H1 (cell line): ENCODE data around the gene PGPEP1. TPM values are rescaled to one million over a fixed set of nuclear protein-coding genes. Genes with fewer than 3 reads are reported as not detected.
A peak's percentile ranks its signal among the peaks of the same experiment; 100 is the strongest.

Source experiments
- CTCF ChIA-PET: fragments of 300-600 bp; sonication (Branson Sonifier 250); formaldehyde crosslinking; loops from one replicate; lab custom pipeline; 2021; ENCODE audit not compliant: partially characterized antibody; lab: Charles Lee
- POLR2A ChIA-PET: fragments of 300-600 bp; sonication (Branson Sonifier 250); formaldehyde crosslinking; loops from one replicate; lab custom pipeline; 2021; ENCODE audit warnings: inconsistent platforms; ENCODE audit not compliant: partially characterized antibody; lab: Charles Lee
- DNase-seq, 2 experiments: peaks; one replicate each; pipeline versions ENCODE4 v3.0.0 to v3.0.0-alpha.2; 2010 to 2022; ENCODE audit warnings: low spot score in 2 of 2, low read depth in 1 of 2, mixed read lengths in 1 of 2
- FAIRE-seq: peaks from 2 replicates; lab custom pipeline; 2011; peaks lifted over from hg19 to GRCh38; lab: Jason Lieb, UNC
- H2AFZ ChIP-seq: 2 replicates; pipeline ENCODE4 v1.8.1; 2012; ENCODE audit warnings: low read length, inconsistent platforms
- H2AK5ac ChIP-seq: 2 replicates; pipeline ENCODE4 v1.6.1; 2013; ENCODE audit warnings: low read depth, low read length
- H2BK120ac ChIP-seq: replicated peaks from 2 replicates; pipeline ENCODE3; 2013; ENCODE audit warnings: low read depth, low read length, inconsistent platforms
- H2BK12ac ChIP-seq: 2 replicates; pipeline ENCODE4 v1.6.1; 2013; ENCODE audit warnings: low read depth, low read length
- H2BK15ac ChIP-seq: 2 replicates; pipeline ENCODE4 v1.6.1; 2013; ENCODE audit warnings: low read length
- H2BK20ac ChIP-seq: 2 replicates; pipeline ENCODE4 v1.6.1; 2013; ENCODE audit warnings: low read length
- H2BK5ac ChIP-seq: 2 replicates; pipeline ENCODE4 v1.6.1; 2013; ENCODE audit warnings: low read depth, low read length
- H3K14ac ChIP-seq: 2 replicates; pipeline ENCODE4 v1.6.1; 2013; ENCODE audit warnings: inconsistent platforms; ENCODE audit not compliant: insufficient read length
- H3K18ac ChIP-seq: 2 replicates; pipeline ENCODE4 v1.6.1; 2013; ENCODE audit warnings: low read length; ENCODE audit errors: extremely low read depth
- H3K23ac ChIP-seq: 2 replicates; pipeline ENCODE4 v1.6.1; 2013; ENCODE audit warnings: inconsistent platforms; ENCODE audit not compliant: insufficient read length
- H3K23me2 ChIP-seq: 2 replicates; pipeline ENCODE4 v1.6.1; 2013; ENCODE audit warnings: low read depth, low read length
- H3K27ac ChIP-seq: 2 replicates; pipeline ENCODE4 v1.6.1; 2011; ENCODE audit warnings: low read depth, low read length, inconsistent platforms
- H3K27me3 ChIP-seq, 4 experiments: replicated peaks in 1 of 4; 1 replicate in 1 of 4; 2 replicates in 3 of 4; pipeline versions ENCODE4 v1.6.1 to v1.8.1; 2011 to 2013; ENCODE audit warnings: low read length in 3 of 4, mild to moderate bottlenecking in 3 of 4, inconsistent platforms in 2 of 4, mixed read lengths in 2 of 4, moderate library complexity in 1 of 4; ENCODE audit not compliant: control insufficient read depth in 3 of 4, insufficient read depth in 3 of 4; ENCODE audit errors: extremely low read depth in 1 of 4
- H3K36me3 ChIP-seq, 4 experiments: 2 replicates each; pipeline versions ENCODE4 v1.6.1 to v1.8.1; 2011 to 2013; ENCODE audit warnings: mild to moderate bottlenecking in 4 of 4, low read length in 3 of 4, moderate library complexity in 2 of 4, control low read depth in 1 of 4, inconsistent platforms in 1 of 4; ENCODE audit not compliant: insufficient read depth in 4 of 4, control insufficient read depth in 2 of 4
- H3K4ac ChIP-seq: replicated peaks from 2 replicates; pipeline ENCODE3; 2013; ENCODE audit warnings: low read length, low read depth, mixed read lengths, inconsistent platforms; ENCODE audit not compliant: insufficient read length
- H3K4me1 ChIP-seq, 4 experiments: replicated peaks in 1 of 4; 1 replicate in 1 of 4; 2 replicates in 3 of 4; pipeline versions ENCODE4 v1.6.1 to v1.8.1; 2011 to 2013; ENCODE audit warnings: low read length in 3 of 4, inconsistent platforms in 2 of 4, mixed read lengths in 1 of 4; ENCODE audit not compliant: insufficient read depth in 4 of 4, control insufficient read depth in 3 of 4
- H3K4me2 ChIP-seq, 2 experiments: 2 replicates each; pipeline versions ENCODE4 v1.6.1 to v1.8.1; 2011 to 2013; ENCODE audit warnings: low read depth in 2 of 2, low read length in 2 of 2, control low read depth in 1 of 2, inconsistent platforms in 1 of 2, mild to moderate bottlenecking in 1 of 2; ENCODE audit not compliant: insufficient read depth in 1 of 2
- H3K4me3 ChIP-seq, 4 experiments: fragments of 200-600, 300-600 bp in 1 of 4; sonication (generic), shearing (Covaris generic), sonication (Bioruptor Twin) in 1 of 4; 2 replicates each; pipeline versions ENCODE4 v1.5.1 to v1.8.1; 2011 to 2016; ENCODE audit warnings: low read length in 4 of 4, low read depth in 3 of 4, control low read depth in 2 of 4, inconsistent platforms in 2 of 4, mild to moderate bottlenecking in 2 of 4, mixed read lengths in 1 of 4, moderate library complexity in 1 of 4; ENCODE audit not compliant: insufficient read depth in 2 of 4; ENCODE audit errors: extremely low read depth in 1 of 4
- H3K56ac ChIP-seq: replicated peaks from 2 replicates; pipeline ENCODE3; 2013; ENCODE audit warnings: low read depth, mild to moderate bottlenecking, mixed read lengths, low read length, inconsistent platforms; ENCODE audit not compliant: insufficient read length
- H3K79me1 ChIP-seq: 2 replicates; pipeline ENCODE4 v1.6.1; 2013; ENCODE audit warnings: low read depth, low read length, control low read depth
- H3K79me2 ChIP-seq, 2 experiments: 2 replicates each; pipeline versions ENCODE4 v1.6.1 to v1.8.1; 2012 to 2013; ENCODE audit warnings: low read length in 2 of 2, mild to moderate bottlenecking in 2 of 2, inconsistent platforms in 1 of 2; ENCODE audit not compliant: insufficient read depth in 2 of 2, control insufficient read depth in 1 of 2
- H3K9ac ChIP-seq, 4 experiments: replicated peaks in 1 of 4; 1 replicate in 1 of 4; 2 replicates in 3 of 4; pipeline versions ENCODE4 v1.6.1 to v1.8.1; 2011 to 2013; ENCODE audit warnings: low read depth in 3 of 4, low read length in 3 of 4, control low read depth in 2 of 4, mild to moderate bottlenecking in 2 of 4, moderate library complexity in 2 of 4, inconsistent platforms in 1 of 4; ENCODE audit errors: extremely low read depth in 1 of 4
- H3K9me3 ChIP-seq, 2 experiments: 2 replicates each; pipeline versions ENCODE4 v1.6.1 to v1.8.1; 2012 to 2013; ENCODE audit warnings: mild to moderate bottlenecking in 2 of 2, moderate library complexity in 2 of 2, control low read depth in 1 of 2, inconsistent platforms in 1 of 2, low read depth in 1 of 2, low read length in 1 of 2, mixed read lengths in 1 of 2; ENCODE audit not compliant: insufficient read depth in 2 of 2
- H4K20me1 ChIP-seq, 2 experiments: replicated peaks in 1 of 2; 2 replicates each; pipeline versions ENCODE3 to v1.8.1; 2011 to 2013; ENCODE audit warnings: inconsistent platforms in 2 of 2, low read length in 2 of 2, mild to moderate bottlenecking in 1 of 2; ENCODE audit not compliant: insufficient read depth in 2 of 2, control insufficient read depth in 1 of 2
- H4K5ac ChIP-seq: 2 replicates; pipeline ENCODE4 v1.6.1; 2013; ENCODE audit warnings: low read length, low read depth, mixed read lengths, inconsistent platforms; ENCODE audit not compliant: insufficient read length
- H4K8ac ChIP-seq: 2 replicates; pipeline ENCODE4 v1.8.0; 2013; ENCODE audit warnings: mild to moderate bottlenecking, moderate library complexity, low read length, inconsistent platforms; ENCODE audit not compliant: insufficient read depth; ENCODE audit errors: extremely low read depth
- H4K91ac ChIP-seq: replicated peaks from 2 replicates; pipeline ENCODE3; 2013; ENCODE audit warnings: low read length, mixed read lengths, inconsistent platforms; ENCODE audit not compliant: insufficient read length
- EGR1 ChIP-seq: IDR thresholded peaks from 2 replicates; pipeline ENCODE4 v1.6.1; 2011; ENCODE audit warnings: low read depth, low read length, borderline replicate concordance
- GTF2F1 ChIP-seq: IDR thresholded peaks from 2 replicates; pipeline ENCODE4 v1.6.1; 2012; ENCODE audit warnings: low read depth, low read length, improper control_type of control experiment, borderline replicate concordance
- POLR2A ChIP-seq, 2 experiments: IDR thresholded peaks; 1 replicate in 1 of 2; 2 replicates in 1 of 2; pipeline ENCODE4 v1.6.1; 2011; ENCODE audit warnings: low read depth in 2 of 2, low read length in 2 of 2, mild to moderate bottlenecking in 2 of 2; ENCODE audit errors: control extremely low read depth in 1 of 2
- POLR2AphosphoS5 ChIP-seq: IDR thresholded peaks from 2 replicates; pipeline ENCODE4 v1.6.1; 2011; ENCODE audit warnings: low read depth, low read length
- SP1 ChIP-seq: IDR thresholded peaks from 2 replicates; pipeline ENCODE4 v1.6.1; 2011; ENCODE audit warnings: low read depth, low read length
- SP2 ChIP-seq: IDR thresholded peaks from 2 replicates; pipeline ENCODE4 v1.6.1; 2012; ENCODE audit warnings: mild to moderate bottlenecking, low read length, inconsistent platforms
- TAF7 ChIP-seq: optimal IDR thresholded peaks from 2 replicates; pipeline ENCODE3; 2011; ENCODE audit warnings: low read depth, mild to moderate bottlenecking, inconsistent platforms, low read length, moderate library complexity, borderline replicate concordance
- TEAD4 ChIP-seq: IDR thresholded peaks from 2 replicates; pipeline ENCODE4 v1.6.1; 2012; ENCODE audit warnings: low read depth, low read length, inconsistent platforms, mixed read lengths
- WGBS, 2 experiments: shearing (Covaris generic) in 1 of 2; methylation state at CpG; one replicate each; pipeline versions ENCODE4 v1.1.6 to v1.1.7; 2013 to 2015; ENCODE audit warnings: low lambda C conversion rate in 2 of 2, mixed read lengths in 2 of 2, inconsistent platforms in 1 of 2, low coverage in 1 of 2, missing lambda C conversion rate in 1 of 2; ENCODE audit not compliant: insufficient replicate concordance in 2 of 2, insufficient coverage in 1 of 2, insufficient read length in 1 of 2; ENCODE audit errors: extremely low coverage in 1 of 2, missing lambda C conversion rate in 1 of 2; 5-methylcytosine and 5-hydroxymethylcytosine counted together
- long read RNA-seq, 2 experiments: library from RNA in 1 of 2; library from capped mRNA in 1 of 2; stranded (forward); transcript quantifications; one replicate each; pipeline ENCODE4 v2.0.0, GENCODE V29; 2021; ENCODE audit warnings: inconsistent platforms in 1 of 2
- polyA minus RNA-seq, 3 experiments: library from RNA; depleted of rRNA, polyadenylated mRNA; stranded (reverse); fragments of >200 nt; gene quantifications; 1 replicate in 2 of 3; 2 replicates in 1 of 3; pipeline ENCODE4 v1.2.3, GENCODE V29; 2011
- polyA plus RNA-seq, 7 experiments: library from polyadenylated mRNA; depleted of rRNA in 3 of 7; stranded (reverse) in 5 of 7; unstranded in 2 of 7; fragments of >200 nt in 5 of 7; fragments of 200-250 nt in 2 of 7; gene quantifications; 1 replicate in 5 of 7; 2 replicates in 1 of 7; 4 replicates in 1 of 7; pipeline versions ENCODE4 v1.2.1 to v1.2.3, GENCODE V29; 2011 to 2013; ENCODE audit warnings: missing spikeins in 2 of 7, mixed read lengths in 2 of 7
- total RNA-seq: library from RNA; stranded (reverse); fragmentation: NEBNext Ultra II Directional; extraction: Animal tissue kit (Norgen Biotek cat#: 25700); gene quantifications from 2 replicates; pipeline ENCODE4 v1.2.1, GENCODE V29; 2021

Gene PGPEP1
- 33.2 and 33.4 TPM in 2 replicates for total RNA-seq
- polyA plus RNA-seq (2011; rRNA removed) = 16.6 and 17.0 TPM in 2 replicates
- 19.4 TPM for polyA plus RNA-seq (2011; cell fraction: cytosol; rRNA removed)
- polyA plus RNA-seq (2011; cell fraction: nucleus; rRNA removed) = 29.1 TPM
- 21.0 to 25.1 TPM (median 23.6 TPM) in 4 replicates for polyA plus RNA-seq (2012, experiment 1 of 2)
- polyA plus RNA-seq (2012, experiment 2 of 2) = 19.1 TPM
- polyA plus RNA-seq (2013, experiment 1 of 2) = 41.9 TPM
- polyA plus RNA-seq (2013, experiment 2 of 2) = 41.8 TPM
- polyA minus RNA-seq (2011; rRNA and poly(A)+ RNA removed) = 58.5 and 73.6 TPM in 2 replicates
- 23.0 TPM for polyA minus RNA-seq (2011; cell fraction: cytosol; rRNA and poly(A)+ RNA removed)
- polyA minus RNA-seq (2011; cell fraction: nucleus; rRNA and poly(A)+ RNA removed) = 27.0 TPM
- long read RNA-seq, experiment 1, partial matches to known transcripts = 0 of 9 reads
- long read RNA-seq, experiment 1, other reads (novel, unspliced or antisense) = 9 of 9 reads
- long read RNA-seq, experiment 2, partial matches to known transcripts = 0 of 1 reads
- long read RNA-seq, experiment 2, other reads (novel, unspliced or antisense) = 1 of 1 reads

- Histone ChIP-seq H3K79me1 (no peaks in the 10 kb centered on the region), H3K18ac (peak within 1 kb of the TSS; percentile 78), H2BK120ac (no peak within 1 kb of the TSS), H3K36me3 (no peaks in the 10 kb centered on the region), H2BK20ac (no peak within 1 kb of the TSS), H3K9me3 (no peaks in the 10 kb centered on the region), H3K14ac (no peak within 1 kb of the TSS), H3K27me3 (0 out of 7 replicates have a peak, but pooled peaks cover 0 to 2% (median 0%) of the 10 kb centered on the region in 4 experiments), H3K9ac (peak within 1 kb of the TSS in 1 of 4 experiments; percentile 6; a peak in 1 of 7 replicates), H3K27ac (no peak within 1 kb of the TSS), H2BK12ac (0 out of 2 replicates have a peak within 1 kb of the TSS, but pooled peaks have one; percentile 33), H2AFZ (no peak within 1 kb of the TSS; the same call in 1 of the 2 replicates), H4K8ac (peak within 1 kb of the TSS; percentile 74; the same call in 1 of the 2 replicates), H2BK15ac (no peak within 1 kb of the TSS), H3K4me1 (peaks cover 0 to 11% (median 7%) of the 10 kb centered on the region in 4 experiments; a peak in 6 of 7 replicates), H3K23me2 (peaks cover 11% of the 10 kb centered on the region), H3K4me2 (peak within 1 kb of the TSS; percentile 79 to 91), H3K4me3 (peak within 1 kb of the TSS; percentile 55 to 85 (median 62)), H4K20me1 (no peaks in the 10 kb centered on the region), H4K91ac (no peak within 1 kb of the TSS), H2AK5ac (peak within 1 kb of the TSS; percentile 88; the same call in 1 of the 2 replicates), H3K4ac (peak within 1 kb of the TSS; percentile 21), H4K5ac (peak within 1 kb of the TSS; percentile 32), H3K56ac (peak within 1 kb of the TSS; percentile 49), H3K23ac (no peak within 1 kb of the TSS), H3K79me2 (peaks cover 0 to 4% of the 10 kb centered on the region in 2 experiments; a peak in 1 of 4 replicates), H2BK5ac (no peak within 1 kb of the TSS)
- peak in 1 of 2 experiments; percentile 97 for DNase-seq
- no peak for FAIRE-seq
- POLR2A ChIA-PET = interaction anchor here (1.0 to 20.2 kb wide), 10 partner anchors 16 to 107 kb away, joined by 3 to 224 read pairs (median 4); partner anchors contain the start of genes GDF15, IQCN, JUND and SSBP4
- CTCF ChIA-PET = interaction anchor here (1.0 to 5.1 kb wide), 9 partner anchors 9 to 73 kb away, joined by 3 to 73 read pairs (median 14); partner anchors contain the start of genes GDF15 and JUND
- 12% methylated on average over 40 of the region's 69 CpGs; no CpG with 5 or more reads in 1 of the 2 experiments for WGBS, 2 experiments
- no peak for TF ChIP-seq SP2
- TF ChIP-seq TEAD4 = no peak
- 0 out of 2 replicates have a peak, but pooled peaks have one; percentile 8 for TF ChIP-seq SP1
- peak; percentile 48 for TF ChIP-seq TAF7
- no peak for TF ChIP-seq GTF2F1
- TF ChIP-seq EGR1 = peak; percentile 47; the same call in 1 of the 2 replicates
- TF ChIP-seq POLR2AphosphoS5 = peak; percentile 64
- 0 out of 3 replicates have a peak, but pooled peaks of 1 of the 2 experiments have one; percentile 26 for TF ChIP-seq POLR2A (IDR thresholded peaks at IDR 0.05; ENCODE audit: control extremely low read depth in 1 of 2, low read depth in 2 of 2, low read length in 2 of 2)
Measured at GRCh38 chr19:18340190-18340989, at the start of gene PGPEP1. Gene PGPEP1, plus strand, starts transcription at chr19:18340598. Its CDS starts 84 bp downstream, at chr19:18340682.
